Measurements from ENCODE around the gene CTBS. TPM values are rescaled to one million over a fixed set of nuclear protein-coding genes. Genes with fewer than 3 reads are reported as not detected.

The CTBS gene
- total RNA-seq, 1 experiment from 2014 or later, result 7.4 TPM

Other genes starting within 250 kb of the CTBS start
- gene DNASE2B, start 176.0 kb downstream of the CTBS start, total RNA-seq (2014; rRNA removed; shearing (Covaris generic); ENCODE audit: low replicate concordance), result not detected in 2 replicates
- 55.3 and 61.7 TPM in 2 replicates for gene RPF1, start 95.2 kb downstream of the CTBS start, total RNA-seq (2014; rRNA removed; shearing (Covaris generic); ENCODE audit: low replicate concordance)
- not detected in 2 replicates for gene SPATA1, start 68.1 kb downstream of the CTBS start, total RNA-seq (2014; rRNA removed; shearing (Covaris generic); ENCODE audit: low replicate concordance)
- gene GNG5, start 67.9 kb downstream of the CTBS start, total RNA-seq (2014; rRNA removed; shearing (Covaris generic); ENCODE audit: low replicate concordance), result 119 and 120 TPM in 2 replicates
- 27.5 and 62.9 TPM in 2 replicates for gene SSX2IP, start 116.0 kb upstream of the CTBS start, total RNA-seq (2014; rRNA removed; shearing (Covaris generic); ENCODE audit: low replicate concordance)

Data from MG63 (cell line).